K562 (cell line): ENCODE data around the gene RNF31. TPM values are rescaled to one million over a fixed set of nuclear protein-coding genes. Genes with fewer than 3 reads are reported as not detected.

Experiments used
- BCLAF1 ChIP-seq, 2 experiments: fragments of 450-650 bp in 1 of 2; IDR thresholded peaks; 2 replicates each; pipeline ENCODE4 v1.6.1; 2011 to 2017; ENCODE audit warnings: low read depth in 2 of 2, antibody characterized with exemption in 1 of 2, borderline replicate concordance in 1 of 2, low read length in 1 of 2, mild to moderate bottlenecking in 1 of 2, mixed read lengths in 1 of 2; ENCODE audit not compliant: control insufficient read depth in 1 of 2
- NFATC3 ChIP-seq: fragments of 450-650 bp; IDR thresholded peaks from 2 replicates; pipeline ENCODE4 v1.6.1; 2017; ENCODE audit warnings: mild to moderate bottlenecking
- NFE2 ChIP-seq: IDR thresholded peaks from 2 replicates; pipeline ENCODE4 v1.6.1; 2014; ENCODE audit warnings: antibody characterized with exemption, low read depth
- RBBP5 ChIP-seq: fragments of 200-600 bp; sonication (generic); IDR thresholded peaks from 2 replicates; pipeline ENCODE4 v1.6.1; 2012; ENCODE audit warnings: borderline replicate concordance, mild to moderate bottlenecking, low read length, control low read depth, inconsistent platforms; ENCODE audit not compliant: insufficient read depth, poor library complexity, severe bottlenecking
- SMAD3 ChIP-seq: fragments of 450-650 bp; formaldehyde crosslinking; conservative IDR thresholded peaks from 2 replicates; pipeline ENCODE4 v1.4.0; 2020; ENCODE audit warnings: mild to moderate bottlenecking
- SMC3 ChIP-seq: conservative IDR thresholded peaks from 2 replicates; pipeline ENCODE4 v1.6.1; 2011; ENCODE audit warnings: low read depth, low read length, improper control_type of control experiment; ENCODE audit not compliant: insufficient read depth
- TCF3 ChIP-seq: sonication (generic); formaldehyde crosslinking; IDR thresholded peaks from 2 replicates; pipeline ENCODE4 v1.4.0; 2020; ENCODE audit warnings: mild to moderate bottlenecking, missing genetic modification reagents
- ZBTB26 ChIP-seq: fragments of 450-650 bp; formaldehyde crosslinking; IDR thresholded peaks from 2 replicates; pipeline ENCODE4 v1.4.0; 2022; ENCODE audit warnings: missing genetic modification characterization
- ZC3H11A ChIP-seq: IDR thresholded peaks from 2 replicates; pipeline ENCODE4 v1.6.1; 2012; ENCODE audit warnings: low read depth, low read length, improper control_type of control experiment
- ZNF175 ChIP-seq: fragments of 200-800 bp; sonication (Bioruptor generic); IDR thresholded peaks from 2 replicates; pipeline ENCODE4 v1.6.1; 2016; ENCODE audit warnings: low read depth, mild to moderate bottlenecking, missing genetic modification characterization, missing compliant biosample characterization
- ZNF444 ChIP-seq: fragments of 250-450 bp; sonication (Bioruptor Pico); IDR thresholded peaks from 2 replicates; pipeline ENCODE4 v1.4.0; 2020; ENCODE audit warnings: mild to moderate bottlenecking, moderate library complexity
- polyA plus RNA-seq, 8 experiments: library from polyadenylated mRNA; depleted of rRNA in 4 of 8; stranded (reverse) in 5 of 8; unstranded in 3 of 8; fragments of >200 nt; fragmentation: Nextera tagmentation in 2 of 8; fragmentation: Illumina TruSeq in 1 of 8; extraction: Ambion mirVana in 2 of 8; extraction: Trizol in 1 of 8; gene quantifications; 2 replicates each; pipeline versions ENCODE4 v1.2.1 to v1.2.3, GENCODE V29; 2011 to 2014; ENCODE audit warnings: inconsistent platforms in 1 of 8, missing spikeins in 1 of 8
- total RNA-seq, 7 experiments: library from RNA; depleted of rRNA in 6 of 7; stranded (reverse); fragments of >200 nt in 6 of 7; fragmentation: Illumina TruSeq in 2 of 7; extraction: Trizol in 2 of 7; gene quantifications; 2 replicates each; pipeline versions ENCODE4 v1.2.1 to v1.2.3, GENCODE V29; 2011 to 2021; ENCODE audit warnings: low replicate concordance in 1 of 7
- TF ChIP-seq, protein P1 (sequence below): fragments of 450-650 bp; IDR thresholded peaks from 2 replicates; pipeline ENCODE4 v1.6.1; 2017; ENCODE audit warnings: antibody characterized with exemption, mild to moderate bottlenecking

Gene RNF31
- total and polyA plus RNA-seq, 9 of the 15 experiments (the other 6 are each of a cell fraction or from before 2014, with no cell fraction given): 3.1 to 47.6 (median 19.1) TPM

GRCh38 chr14:24167469-24168114, 20.3 kb downstream of the RNF31 start (continued):
- no peak for TF ChIP-seq BCLAF1 (IDR thresholded peaks at IDR 0.05; ENCODE audit: borderline replicate concordance in 1 of 2, control insufficient read depth in 1 of 2, low read depth in 2 of 2, low read length in 1 of 2)
- TF ChIP-seq SMAD3 (CRISPR knock-in tag): no peak
- no peak for TF ChIP-seq RBBP5
- no peak for TF ChIP-seq NFATC3
- no peak for TF ChIP-seq ZBTB26 (CRISPR knock-in tag)
- no peak for TF ChIP-seq NFE2
- TF ChIP-seq, protein P1, sequence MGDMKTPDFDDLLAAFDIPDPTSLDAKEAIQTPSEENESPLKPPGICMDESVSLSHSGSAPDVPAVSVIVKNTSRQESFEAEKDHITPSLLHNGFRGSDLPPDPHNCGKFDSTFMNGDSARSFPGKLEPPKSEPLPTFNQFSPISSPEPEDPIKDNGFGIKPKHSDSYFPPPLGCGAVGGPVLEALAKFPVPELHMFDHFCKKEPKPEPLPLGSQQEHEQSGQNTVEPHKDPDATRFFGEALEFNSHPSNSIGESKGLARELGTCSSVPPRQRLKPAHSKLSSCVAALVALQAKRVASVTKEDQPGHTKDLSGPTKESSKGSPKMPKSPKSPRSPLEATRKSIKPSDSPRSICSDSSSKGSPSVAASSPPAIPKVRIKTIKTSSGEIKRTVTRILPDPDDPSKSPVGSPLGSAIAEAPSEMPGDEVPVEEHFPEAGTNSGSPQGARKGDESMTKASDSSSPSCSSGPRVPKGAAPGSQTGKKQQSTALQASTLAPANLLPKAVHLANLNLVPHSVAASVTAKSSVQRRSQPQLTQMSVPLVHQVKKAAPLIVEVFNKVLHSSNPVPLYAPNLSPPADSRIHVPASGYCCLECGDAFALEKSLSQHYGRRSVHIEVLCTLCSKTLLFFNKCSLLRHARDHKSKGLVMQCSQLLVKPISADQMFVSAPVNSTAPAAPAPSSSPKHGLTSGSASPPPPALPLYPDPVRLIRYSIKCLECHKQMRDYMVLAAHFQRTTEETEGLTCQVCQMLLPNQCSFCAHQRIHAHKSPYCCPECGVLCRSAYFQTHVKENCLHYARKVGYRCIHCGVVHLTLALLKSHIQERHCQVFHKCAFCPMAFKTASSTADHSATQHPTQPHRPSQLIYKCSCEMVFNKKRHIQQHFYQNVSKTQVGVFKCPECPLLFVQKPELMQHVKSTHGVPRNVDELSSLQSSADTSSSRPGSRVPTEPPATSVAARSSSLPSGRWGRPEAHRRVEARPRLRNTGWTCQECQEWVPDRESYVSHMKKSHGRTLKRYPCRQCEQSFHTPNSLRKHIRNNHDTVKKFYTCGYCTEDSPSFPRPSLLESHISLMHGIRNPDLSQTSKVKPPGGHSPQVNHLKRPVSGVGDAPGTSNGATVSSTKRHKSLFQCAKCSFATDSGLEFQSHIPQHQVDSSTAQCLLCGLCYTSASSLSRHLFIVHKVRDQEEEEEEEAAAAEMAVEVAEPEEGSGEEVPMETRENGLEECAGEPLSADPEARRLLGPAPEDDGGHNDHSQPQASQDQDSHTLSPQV: 0 out of 2 replicates have a peak, but pooled peaks have one; percentile 35
- no peak for TF ChIP-seq ZNF444 (CRISPR knock-in tag)
- no peak for TF ChIP-seq SMC3
- no peak for TF ChIP-seq TCF3 (CRISPR knock-in tag)
- peak; percentile 37; the same call in 1 of the 2 replicates for TF ChIP-seq ZNF175
- no peak for TF ChIP-seq ZC3H11A
